GM21723 (cell line): ENCODE measurements around the gene KIAA0513.

ENCODE experiments used
- ATAC-seq: cut with Tn5 transposase; IDR thresholded peaks from one replicate; pipeline ENCODE4 v1.9.1; 2021; ENCODE audit warnings: mild to moderate bottlenecking, moderate library complexity; ENCODE audit not compliant: unreplicated experiment

The KIAA0513 gene

DNA sequence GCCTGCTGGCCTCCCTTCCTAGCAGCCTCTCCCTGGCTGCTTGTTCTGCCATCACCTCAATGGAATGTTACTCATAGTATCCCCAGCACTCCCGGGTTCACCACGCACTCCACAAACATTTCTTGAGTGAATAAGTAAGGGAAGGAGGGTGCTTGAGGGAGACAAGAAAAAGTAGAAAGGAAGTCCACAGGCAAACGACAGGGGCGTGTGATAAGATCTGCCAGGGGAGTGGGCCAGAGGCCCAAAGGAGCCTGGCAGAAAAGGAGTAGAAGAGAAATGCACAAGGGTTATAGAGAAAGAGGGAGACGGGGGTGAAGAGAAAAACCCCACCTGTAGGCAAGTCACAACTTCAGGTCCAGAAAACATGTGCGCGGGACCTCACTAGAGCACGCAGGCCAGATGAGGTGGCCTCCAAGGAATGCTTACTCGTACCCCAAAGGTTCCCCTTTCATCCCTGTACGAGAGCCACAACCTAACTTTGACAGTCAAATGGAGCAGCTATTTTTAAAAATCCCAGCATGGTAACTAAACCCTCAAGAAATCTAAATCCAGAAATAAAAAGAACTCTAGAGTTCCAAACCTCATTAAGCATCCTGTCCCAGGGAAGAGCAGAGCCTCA is 22.9 kb upstream of the KIAA0513 start:
- no peak for ATAC-seq

DNA sequence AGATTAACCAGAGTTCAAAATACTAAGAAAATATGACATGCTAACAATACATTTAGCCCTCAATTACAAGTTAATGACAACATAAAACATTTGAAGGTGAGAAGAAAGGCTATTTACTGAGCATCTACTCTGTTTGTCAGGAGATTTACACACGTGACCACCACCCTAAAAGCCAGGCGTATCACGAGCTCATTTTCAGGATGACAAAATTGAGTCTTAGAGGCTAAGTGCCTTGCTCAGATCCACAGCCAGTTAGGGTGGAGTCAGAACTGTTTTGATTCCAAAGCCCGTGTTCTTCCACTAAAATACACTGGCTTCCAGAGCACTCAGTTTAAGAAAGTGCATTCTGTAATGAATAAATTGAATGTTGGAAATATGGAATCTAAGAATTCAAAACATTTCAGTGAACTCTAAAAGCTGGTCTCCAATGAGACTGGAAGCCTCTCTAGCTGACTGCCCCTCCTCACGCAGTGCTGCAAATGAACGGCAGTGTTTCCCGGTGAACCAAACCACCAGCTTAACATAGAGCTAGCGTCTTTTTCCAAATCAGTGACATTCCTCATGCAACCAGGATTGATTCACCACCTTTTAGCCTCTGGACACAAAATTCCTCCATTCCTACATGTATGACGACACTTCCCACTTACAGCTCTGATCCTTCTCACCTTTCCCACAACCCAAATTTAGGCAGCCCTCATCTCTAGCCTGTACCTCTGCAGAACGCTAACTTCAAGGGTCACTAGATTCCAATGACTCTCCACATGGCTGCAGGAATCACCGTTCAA is 22.1 kb upstream of the KIAA0513 start:
- ATAC-seq = no peak

GRCh38 chr16:85006639-85007038 is 21.0 kb upstream of the KIAA0513 start:
- no peak for ATAC-seq

DNA sequence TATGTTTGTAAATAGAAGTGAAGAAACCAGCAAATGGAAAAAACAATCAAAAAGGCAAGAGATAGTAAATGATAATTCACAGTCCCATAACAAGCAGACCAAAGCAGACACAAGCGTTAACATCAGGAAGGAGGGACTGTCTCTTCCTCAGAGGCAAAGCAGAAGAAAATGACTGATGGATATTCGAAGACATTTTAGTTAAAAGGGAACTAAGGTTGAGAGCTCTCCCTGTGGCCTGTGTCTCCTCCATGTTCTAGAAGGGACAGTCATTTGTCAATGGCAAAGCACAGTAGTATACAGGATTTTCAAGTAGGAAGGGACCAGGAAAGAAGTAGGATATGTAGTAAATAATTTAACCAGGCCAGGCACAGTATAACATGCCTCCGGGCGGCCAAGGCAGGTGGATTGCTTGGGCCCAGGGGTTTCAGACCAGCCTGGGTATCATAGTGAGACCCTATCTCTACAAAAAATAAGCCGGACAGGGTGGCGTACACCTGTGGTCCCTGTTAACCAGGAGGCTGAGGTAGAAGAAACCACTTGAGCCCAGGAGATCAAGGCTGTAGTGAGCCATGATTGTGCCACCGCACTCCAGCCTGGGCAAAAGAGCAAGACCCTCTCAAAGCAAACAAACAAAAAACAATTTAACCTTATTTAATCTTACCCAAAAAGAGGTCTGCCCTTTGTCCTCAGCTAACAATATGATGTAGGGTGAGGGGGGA is 19.9 kb upstream of the KIAA0513 start:
- ATAC-seq = no peak

DNA sequence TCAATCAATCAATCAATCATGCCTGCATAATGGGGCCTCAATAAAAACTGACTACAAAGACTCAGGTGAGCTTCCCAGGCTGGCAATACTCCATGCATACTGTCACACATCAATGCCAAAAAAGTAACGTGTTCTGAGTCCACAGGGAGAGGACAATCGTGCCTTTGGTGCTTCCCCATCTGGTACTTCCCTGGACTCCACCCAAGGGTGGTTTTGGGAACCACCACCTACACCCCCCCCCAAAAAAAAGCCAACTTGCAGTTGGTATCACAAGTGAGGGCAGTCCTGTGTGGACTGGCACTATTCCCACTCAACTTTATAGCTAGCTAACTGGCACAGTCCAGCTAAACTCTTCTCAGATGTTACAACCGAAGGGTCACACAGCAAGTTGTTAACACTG is 19.3 kb upstream of the KIAA0513 start:
- no peak for ATAC-seq

GRCh38 chr16:85010446-85010930 is 17.1 kb upstream of the KIAA0513 start:
- ATAC-seq = no peak

DNA sequence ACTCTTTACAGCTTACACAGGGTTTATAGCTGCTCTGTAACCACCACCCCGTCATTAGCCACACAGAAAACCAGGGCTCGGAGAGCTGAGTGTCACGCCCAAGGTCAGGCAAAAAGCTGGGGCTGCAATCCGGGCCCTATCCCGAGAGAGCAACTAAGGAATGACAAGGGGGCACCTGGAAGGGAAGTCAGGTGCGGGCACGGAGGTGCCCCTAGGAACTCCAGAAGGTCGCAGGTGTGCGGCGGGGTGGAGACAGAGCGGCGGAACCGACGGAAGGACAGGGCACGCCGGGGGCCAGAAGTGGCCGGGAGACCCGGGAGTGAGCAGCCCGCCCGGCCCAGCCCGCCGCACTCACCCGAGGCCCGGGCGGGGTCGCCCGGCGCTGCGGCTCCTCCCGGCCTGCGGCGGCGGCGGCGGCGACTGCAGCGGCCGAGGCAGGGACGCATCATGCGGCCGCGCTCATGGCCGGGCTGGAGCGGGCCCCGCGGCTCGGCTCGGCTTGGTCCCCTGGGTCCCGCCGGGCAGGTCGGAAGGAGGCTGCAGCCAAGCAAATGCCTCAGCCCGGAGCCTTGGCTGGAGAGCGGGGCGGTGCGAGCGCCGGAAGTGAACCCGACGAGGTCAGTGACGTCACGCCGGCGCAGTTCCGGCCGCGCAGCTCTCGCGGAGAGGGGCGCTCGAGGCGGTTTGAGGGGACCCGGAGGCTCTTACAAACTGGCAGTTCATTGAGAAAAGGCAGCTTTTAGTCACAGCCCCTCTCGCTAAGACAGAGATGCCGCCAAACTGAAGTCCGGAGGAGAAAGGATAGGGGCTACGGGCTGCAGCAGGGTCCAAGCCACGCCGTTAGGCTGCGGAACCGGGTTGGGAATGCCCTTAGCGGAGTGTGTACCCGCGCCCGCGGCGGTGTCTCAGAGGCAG is 16.4 kb upstream of the KIAA0513 start, which contains the start of gene ZDHHC7:
TSS of gene ZDHHC7 (minus strand) at position 605 of the 915 bp plus-strand sequence. CDS start 20,917 bp downstream, outside the sequence.
- peak; percentile 93 for ATAC-seq

DNA sequence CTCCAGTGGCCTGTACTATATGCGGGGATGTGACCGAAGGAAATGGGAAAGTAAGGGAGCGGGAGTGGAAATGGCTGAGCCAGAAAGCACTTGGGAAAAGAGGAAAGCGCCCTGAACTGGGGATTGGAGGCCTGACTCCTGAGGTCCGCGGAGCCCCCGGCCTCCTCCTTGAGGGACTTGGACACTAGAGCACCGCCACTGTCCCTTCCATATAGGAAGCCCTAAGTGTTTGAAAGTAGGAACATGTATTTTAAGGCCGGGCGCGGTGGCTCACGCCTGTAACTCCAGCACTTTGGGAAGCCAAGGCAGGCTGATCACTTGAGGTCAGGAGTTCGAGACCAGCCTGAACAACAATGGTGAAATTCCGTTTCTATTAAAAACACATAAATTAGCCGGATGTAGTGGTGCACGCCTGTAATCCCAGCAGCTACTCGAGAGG is 15.7 kb upstream of the KIAA0513 start:
- ATAC-seq = no peak

DNA sequence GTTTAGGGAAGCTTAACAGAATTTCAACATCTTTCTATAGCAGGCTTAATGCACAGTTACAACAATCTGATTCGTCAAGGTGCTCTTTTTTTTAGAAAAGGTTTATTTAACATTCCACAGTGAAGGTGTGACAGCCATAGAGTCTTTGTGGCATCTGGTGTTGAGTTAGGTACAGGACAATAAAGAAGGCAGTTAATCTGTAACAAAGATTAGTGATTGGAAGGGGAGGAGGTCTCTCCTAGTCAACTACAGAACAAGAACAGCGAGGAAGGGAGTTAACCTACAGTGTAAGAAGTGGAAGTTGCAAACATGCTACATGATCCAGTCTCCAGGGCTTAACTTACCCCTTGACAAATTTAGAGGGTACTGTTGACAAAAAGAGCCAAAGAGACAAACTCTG is 13.3 kb upstream of the KIAA0513 start:
- ATAC-seq = no peak

- ATAC-seq = no peak
Measured at GRCh38 chr16:85015481-85016187, 12.0 kb upstream of the KIAA0513 start.

DNA sequence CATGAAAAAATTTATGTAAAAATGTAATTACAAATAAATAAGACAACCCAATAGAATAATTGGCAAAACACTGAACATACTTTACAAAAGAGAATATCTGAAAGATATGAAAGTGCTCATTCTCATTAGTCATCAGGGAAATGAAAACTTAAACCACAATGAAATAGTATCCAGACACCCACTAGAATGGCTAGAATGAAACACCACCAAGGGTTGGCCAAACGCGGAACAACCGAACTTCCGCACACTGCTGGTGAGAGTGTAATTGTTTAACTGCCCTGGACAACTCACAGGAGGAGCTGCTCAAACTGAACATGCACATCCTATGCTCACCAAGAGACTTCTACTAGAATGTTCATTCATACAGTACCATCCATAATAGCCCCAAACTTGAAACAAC is 10.4 kb upstream of the KIAA0513 start:
- ATAC-seq = no peak

DNA sequence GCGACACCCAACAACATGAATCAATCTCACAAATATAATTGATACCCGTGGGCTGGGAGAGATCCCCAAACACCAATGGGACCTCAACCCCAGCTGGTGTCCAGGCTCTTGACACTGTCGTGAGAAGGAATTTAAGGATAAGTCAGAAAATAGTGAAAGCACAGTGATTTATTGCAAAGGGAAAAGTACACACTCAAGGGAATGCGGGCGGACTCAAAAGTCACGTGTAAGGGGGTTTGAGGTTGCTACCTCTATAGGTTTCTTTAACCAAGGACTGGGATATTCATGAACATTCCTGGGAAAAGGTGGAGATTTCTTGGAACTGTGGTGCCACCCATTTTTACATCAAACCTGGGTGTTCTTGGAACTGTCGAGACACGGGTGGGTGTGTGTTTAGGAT is 10.0 kb upstream of the KIAA0513 start:
- no peak for ATAC-seq

DNA sequence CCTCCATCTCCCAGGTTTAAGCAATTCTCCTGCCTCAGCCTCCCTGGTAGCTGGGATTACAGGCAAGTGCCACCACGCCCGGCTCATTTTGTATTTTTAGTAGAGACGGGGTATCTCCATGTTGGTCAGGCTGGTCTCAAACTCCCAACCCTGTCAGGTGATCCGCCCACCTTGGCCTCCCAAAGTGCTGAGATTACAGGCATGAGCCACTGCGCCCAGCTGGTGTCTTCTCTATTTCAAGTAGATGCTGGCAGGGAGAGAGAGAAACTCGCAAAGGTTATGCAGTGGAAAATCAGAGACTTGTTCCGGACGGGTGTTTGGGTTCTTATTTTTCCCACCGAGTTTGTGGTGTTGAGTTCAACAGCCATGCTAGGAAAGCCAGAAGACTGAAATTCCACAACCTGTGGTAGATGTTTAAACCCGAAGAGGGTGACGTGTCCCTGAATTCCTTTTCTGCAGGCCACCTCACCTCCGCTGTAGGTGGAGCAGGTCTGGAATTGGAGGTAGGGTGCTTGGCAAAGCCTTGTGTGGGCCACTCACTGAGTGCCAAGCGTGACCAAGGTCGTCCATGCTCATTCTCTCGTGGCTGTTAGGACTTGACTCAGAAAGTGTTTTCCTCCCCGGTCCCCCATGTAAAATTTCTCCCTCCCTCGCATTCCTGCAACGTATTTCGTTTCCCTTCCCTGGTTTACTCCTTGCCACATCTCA is 8.9 kb upstream of the KIAA0513 start:
- ATAC-seq = no peak

DNA sequence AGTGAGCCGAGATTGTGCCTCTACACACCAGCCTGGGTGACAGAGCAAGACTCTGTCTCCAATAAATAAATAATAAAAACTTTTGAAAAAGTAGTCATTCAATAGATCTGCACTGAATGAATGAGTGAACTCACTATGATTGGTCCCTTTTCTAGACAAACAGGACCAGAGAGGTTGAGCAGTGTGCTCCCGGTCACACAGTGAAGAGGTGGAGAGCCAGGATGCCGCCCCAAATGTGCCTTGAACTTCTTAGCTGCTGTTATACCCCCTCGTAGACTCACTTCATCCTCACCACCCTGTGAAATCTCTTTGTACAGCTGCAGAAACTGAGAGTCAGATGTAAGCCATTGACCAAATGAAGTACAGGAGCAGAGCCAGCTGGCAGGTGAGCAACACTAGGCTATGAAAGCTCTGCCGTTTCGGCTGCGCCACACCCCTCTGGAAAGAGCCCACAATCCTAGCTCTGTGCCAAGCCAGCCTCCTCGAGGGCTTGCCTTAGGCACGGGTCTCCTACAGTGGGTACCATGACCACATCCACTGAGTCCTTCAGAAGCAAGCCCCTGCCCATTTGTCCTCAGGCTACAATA is 7.8 kb upstream of the KIAA0513 start:
- no peak for ATAC-seq

DNA sequence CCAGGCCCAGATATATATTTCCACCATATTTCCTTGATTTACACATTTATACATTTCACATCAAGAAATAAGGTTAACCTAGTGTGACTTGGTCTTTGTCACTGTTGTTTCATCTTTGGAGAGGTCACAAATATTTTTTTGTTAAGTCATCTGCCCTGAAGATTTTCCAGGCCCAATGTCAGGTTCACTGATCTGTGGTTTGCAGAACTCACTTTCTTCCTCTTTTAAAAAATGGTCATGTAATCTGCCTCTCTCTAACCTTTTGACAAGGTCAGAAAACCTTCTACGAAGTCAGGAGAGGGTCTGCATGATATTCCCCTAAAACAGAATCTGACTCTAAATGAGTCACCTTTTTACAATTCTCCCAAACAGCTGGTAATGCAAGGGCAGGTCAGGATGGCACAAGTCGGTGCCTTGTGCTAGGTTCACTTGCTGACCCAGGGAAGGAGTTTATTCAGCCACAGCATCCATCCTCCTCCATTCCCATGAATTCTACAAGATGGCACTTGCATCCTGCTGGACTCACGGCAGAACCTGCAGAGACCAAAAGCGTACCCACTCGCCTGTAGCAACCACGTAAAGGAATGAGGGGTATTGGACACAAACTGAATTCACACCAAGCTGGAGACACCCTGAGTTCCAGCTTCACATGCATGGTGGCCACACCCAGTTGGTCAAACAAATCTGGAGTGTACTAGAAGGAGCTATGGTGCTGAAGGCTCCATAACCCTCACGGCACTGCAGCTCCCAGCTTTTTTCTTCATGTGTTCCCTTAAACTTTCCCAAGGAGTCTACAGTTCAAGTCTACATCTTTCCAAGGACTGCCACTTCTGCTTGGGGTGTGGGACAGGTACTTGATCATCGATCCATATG is 1.6 kb upstream of the KIAA0513 start:
- ATAC-seq = no peak

DNA sequence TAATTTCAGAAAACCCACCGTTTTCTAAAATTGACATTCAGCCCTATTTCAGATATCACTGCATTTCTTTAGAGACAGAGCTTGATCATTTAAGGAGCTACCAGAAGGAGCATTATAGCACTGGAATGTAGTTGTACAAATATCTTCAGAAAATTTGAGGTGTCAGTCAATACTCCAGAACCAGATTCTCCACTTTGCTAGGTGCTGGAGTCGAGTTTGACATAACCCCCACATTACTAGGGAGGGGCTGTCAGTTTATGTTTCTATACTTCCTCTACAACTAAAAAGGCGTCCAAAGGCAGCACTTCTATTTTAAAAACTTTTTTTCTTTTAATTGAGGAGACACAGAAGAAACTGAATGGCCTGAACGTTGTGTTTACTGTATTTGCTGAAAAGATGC is 892 bp upstream of the KIAA0513 start:
- ATAC-seq = no peak

DNA sequence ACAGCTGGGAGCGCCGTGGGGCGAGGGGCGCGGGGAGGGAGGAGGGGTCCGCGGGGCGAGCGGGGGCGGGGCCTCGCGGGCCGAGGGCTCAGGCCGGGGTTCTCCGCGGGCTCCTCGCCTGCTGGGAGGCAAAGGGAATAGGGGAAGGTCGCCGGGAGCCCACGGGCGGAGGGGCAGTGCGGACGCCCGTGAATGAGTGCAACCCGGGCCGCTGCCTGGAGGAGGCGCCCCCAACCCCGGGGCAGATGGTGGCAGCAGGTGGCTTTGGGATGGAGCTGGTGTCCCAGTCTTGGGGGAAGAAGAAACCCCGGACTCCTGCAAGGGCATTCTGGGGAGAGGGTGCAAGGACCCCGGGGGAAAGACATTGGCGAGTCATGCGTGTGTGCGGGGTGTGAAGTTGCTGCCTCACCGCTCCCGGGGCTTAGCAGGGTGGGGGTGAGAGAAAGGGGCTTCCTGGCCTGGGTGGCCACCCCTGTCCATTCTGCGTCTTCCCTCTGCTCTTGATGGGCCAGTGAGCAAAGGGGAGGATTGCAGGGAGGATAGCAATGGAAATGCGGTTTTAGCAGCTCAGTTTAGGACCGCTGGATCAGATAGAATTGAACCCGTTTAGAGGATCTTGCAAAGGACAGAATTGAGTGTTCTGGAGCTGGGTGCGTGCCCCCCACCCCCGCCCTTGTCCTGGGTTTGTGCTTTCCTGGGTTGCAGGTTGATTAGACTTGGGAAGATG is 526 bp downstream of the KIAA0513 start:
- peak; percentile 30 for ATAC-seq
